NB4 (cell line): ENCODE measurements around the gene CAMKMT.

ENCODE experiments used
- POLR2A ChIP-seq: IDR thresholded peaks from 2 replicates; pipeline ENCODE4 v1.6.1; 2011; ENCODE audit warnings: mild to moderate bottlenecking; ENCODE audit not compliant: insufficient read length; ENCODE audit errors: extremely low read depth
- TF ChIP-seq, protein P1 (sequence below): IDR thresholded peaks from one replicate; pipeline ENCODE4 v1.5.1; 2012; ENCODE audit warnings: low read depth, low read length

DNA sequence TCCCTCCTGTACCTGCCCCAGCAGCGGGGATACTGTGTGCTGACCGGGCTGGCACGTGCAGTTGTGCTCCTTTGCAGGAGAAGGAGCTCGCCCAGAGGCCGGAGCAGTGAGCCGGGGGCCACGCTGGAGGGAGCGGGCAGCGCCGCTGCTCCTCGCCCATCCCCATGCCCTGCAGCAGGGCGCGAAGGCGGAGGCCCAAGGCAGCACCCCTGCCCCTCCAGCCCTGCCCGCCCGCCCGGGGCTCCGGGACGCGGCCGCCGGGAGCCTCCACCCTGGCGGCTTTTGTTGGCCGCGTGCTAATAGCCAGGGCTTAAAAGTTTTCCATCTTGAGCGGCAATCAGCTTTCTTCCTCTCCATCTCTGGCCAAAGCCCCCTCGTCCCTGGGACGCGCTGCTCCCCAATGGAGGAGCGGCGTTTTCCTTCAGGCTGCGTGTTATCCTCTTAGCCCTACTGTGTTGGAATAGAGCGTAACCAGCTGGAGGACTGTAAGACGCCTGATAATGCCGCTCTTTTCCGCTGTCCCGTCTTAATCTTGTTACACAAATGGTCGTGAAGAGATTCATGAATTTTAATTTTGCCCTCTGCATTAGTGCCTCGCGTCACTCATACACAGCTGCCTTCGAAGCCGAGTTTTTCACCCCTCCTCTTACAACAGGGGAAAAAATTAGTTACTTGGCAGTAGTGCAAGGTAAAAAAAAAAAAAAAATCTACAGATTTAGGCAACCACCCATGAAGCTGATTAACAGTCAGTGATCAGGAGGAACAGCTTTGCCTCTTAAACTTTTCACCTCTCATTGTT, 406.9 kb downstream of the CAMKMT start:
- TF ChIP-seq, protein P1, sequence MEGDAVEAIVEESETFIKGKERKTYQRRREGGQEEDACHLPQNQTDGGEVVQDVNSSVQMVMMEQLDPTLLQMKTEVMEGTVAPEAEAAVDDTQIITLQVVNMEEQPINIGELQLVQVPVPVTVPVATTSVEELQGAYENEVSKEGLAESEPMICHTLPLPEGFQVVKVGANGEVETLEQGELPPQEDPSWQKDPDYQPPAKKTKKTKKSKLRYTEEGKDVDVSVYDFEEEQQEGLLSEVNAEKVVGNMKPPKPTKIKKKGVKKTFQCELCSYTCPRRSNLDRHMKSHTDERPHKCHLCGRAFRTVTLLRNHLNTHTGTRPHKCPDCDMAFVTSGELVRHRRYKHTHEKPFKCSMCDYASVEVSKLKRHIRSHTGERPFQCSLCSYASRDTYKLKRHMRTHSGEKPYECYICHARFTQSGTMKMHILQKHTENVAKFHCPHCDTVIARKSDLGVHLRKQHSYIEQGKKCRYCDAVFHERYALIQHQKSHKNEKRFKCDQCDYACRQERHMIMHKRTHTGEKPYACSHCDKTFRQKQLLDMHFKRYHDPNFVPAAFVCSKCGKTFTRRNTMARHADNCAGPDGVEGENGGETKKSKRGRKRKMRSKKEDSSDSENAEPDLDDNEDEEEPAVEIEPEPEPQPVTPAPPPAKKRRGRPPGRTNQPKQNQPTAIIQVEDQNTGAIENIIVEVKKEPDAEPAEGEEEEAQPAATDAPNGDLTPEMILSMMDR = no peak
- no peak for TF ChIP-seq POLR2A
